Upper lobe of left lung (tissue), 6 donors: Measurements from ENCODE around the gene SIN3A. TPM values are rescaled to one million over a fixed set of nuclear protein-coding genes. Genes with fewer than 3 reads are reported as not detected.
"Not testable (repeated sequence)": the region's sequence is repeated elsewhere in the genome, so short reads cannot be mapped to it uniquely, and the experiment has no call there.

Experiments
- ATAC-seq, 2 donors: fragments of 200-7000 bp; cut with Tn5 transposase; one replicate each; pipeline ENCODE4 v1.9.1; 2022; ENCODE audit warnings: mild to moderate bottlenecking in 2 of 2, moderate library complexity in 2 of 2; ENCODE audit not compliant: low FRiP score in 2 of 2
- DNase-seq, 2 donors: peaks; one replicate each; pipeline ENCODE4 v3.0.0-alpha.2; 2019 to 2020
- H3K27ac ChIP-seq, 4 donors: fragments of 200-600 bp; sonication (generic); one replicate each; pipeline ENCODE4 v1.5.1; 2016 to 2019
- H3K27me3 ChIP-seq, 4 donors: fragments of 200-600 bp; sonication (generic); one replicate each; pipeline ENCODE4 v1.5.1; 2017 to 2019
- H3K36me3 ChIP-seq, 4 donors: fragments of 200-600 bp; sonication (generic); one replicate each; pipeline ENCODE4 v1.5.1; 2016 to 2019
- H3K4me1 ChIP-seq, 4 donors: fragments of 200-600 bp; sonication (generic); one replicate each; pipeline ENCODE4 v1.5.1; 2018 to 2019
- H3K4me3 ChIP-seq, 4 donors: fragments of 200-600 bp; sonication (generic); one replicate each; pipeline ENCODE4 v1.5.1; 2017 to 2019; ENCODE audit warnings: mild to moderate bottlenecking in 2 of 4, moderate library complexity in 1 of 4
- H3K9me3 ChIP-seq, 4 donors: fragments of 200-600 bp; sonication (generic); one replicate each; pipeline ENCODE4 v1.5.1; 2018 to 2019
- CTCF ChIP-seq, 6 experiments: fragments of 450-650 bp in 4 of 6; fragments of 200-600 bp in 2 of 6; sonication (generic) in 2 of 6; IDR thresholded peaks; one replicate each; pipeline ENCODE4 v1.5.1; 2016 to 2019; ENCODE audit warnings: antibody characterized with exemption in 6 of 6
- EP300 ChIP-seq, 4 donors: sonication (generic); formaldehyde crosslinking; IDR thresholded peaks; one replicate each; pipeline ENCODE4 v1.5.1; 2017; ENCODE audit warnings: antibody characterized with exemption in 4 of 4, control low read depth in 2 of 4
- POLR2A ChIP-seq, 4 donors: fragments of 450-650 bp; IDR thresholded peaks; one replicate each; pipeline ENCODE4 v1.5.1; 2016 to 2017; ENCODE audit warnings: antibody characterized with exemption in 4 of 4, mild to moderate bottlenecking in 2 of 4
- POLR2AphosphoS5 ChIP-seq, 2 donors: sonication (generic); formaldehyde crosslinking; IDR thresholded peaks; one replicate each; pipeline ENCODE4 v1.5.1; 2017; ENCODE audit warnings: antibody characterized with exemption in 2 of 2
- WGBS, 2 donors: methylation state at CpG; one replicate each; pipeline ENCODE4 v1.1.5; 2017 to 2018; 5-methylcytosine and 5-hydroxymethylcytosine counted together
- total RNA-seq, 6 donors: library from RNA; depleted of rRNA in 4 of 6; stranded (reverse); fragments of >200 nt in 4 of 6; gene quantifications; one replicate each; pipeline versions ENCODE4 v1.1.0 to v1.2.1, GENCODE V29; 2016 to 2021
- donor health status: DM: no; HTN: no; CAD: no; lungs with moderate emphysema.
- donor health status: DM: no; HTN: yes; CAD: no; lungs with severe emphysema.

Gene SIN3A
- total RNA-seq, 6 donors from 2014 or later, result 28.0 to 105 (median 56.6) TPM

- ATAC-seq, result no peak
- peaks cover 33 to 85% (median 68%) of the 10 kb centered on the region in 4 donors for H3K36me3 ChIP-seq
- 90 to 92% methylated on average over 6 of the region's 6 CpGs for WGBS, 2 donors
- no peaks in the 10 kb centered on the region for H3K27me3 ChIP-seq
- H3K27ac ChIP-seq, result no peak overlapping the region
- H3K4me3 ChIP-seq, result no peak overlapping the region
- H3K4me1 ChIP-seq, result no peaks in the 10 kb centered on the region
- no peak for DNase-seq
- no peaks in the 10 kb centered on the region for H3K9me3 ChIP-seq
- TF ChIP-seq EP300 (IDR thresholded peaks at IDR 0.05), result no peak
- TF ChIP-seq CTCF (IDR thresholded peaks at IDR 0.05), result no peak
- TF ChIP-seq POLR2A (IDR thresholded peaks at IDR 0.05), result no peak
- no peak for TF ChIP-seq POLR2AphosphoS5 (IDR thresholded peaks at IDR 0.05)
Observed at GRCh38 chr15:75410196-75410595, 41.3 kb downstream of the SIN3A start.

- ATAC-seq, result no peak
- no peak for TF ChIP-seq POLR2A (IDR thresholded peaks at IDR 0.05)
- no peak for TF ChIP-seq EP300 (IDR thresholded peaks at IDR 0.05)
- no peak for TF ChIP-seq CTCF (IDR thresholded peaks at IDR 0.05)
- no peak for TF ChIP-seq POLR2AphosphoS5 (IDR thresholded peaks at IDR 0.05)
- WGBS, 2 donors, result 71 to 88% methylated on average over 1 of the region's 1 CpG
- H3K36me3 ChIP-seq, result peaks cover 34 to 99% (median 81%) of the 10 kb centered on the region in 4 donors
- H3K4me3 ChIP-seq, result no peak overlapping the region
- H3K9me3 ChIP-seq, result no peaks in the 10 kb centered on the region
- no peak for DNase-seq
- no peaks in the 10 kb centered on the region for H3K4me1 ChIP-seq
- no peaks in the 10 kb centered on the region for H3K27me3 ChIP-seq
- no peak overlapping the region for H3K27ac ChIP-seq
Observed at GRCh38 chr15:75407083-75407482, 44.4 kb downstream of the SIN3A start.

GRCh38 chr15:75403892-75404291 is 47.6 kb downstream of the SIN3A start:
- H3K9me3 ChIP-seq, result no peaks in the 10 kb centered on the region
- H3K36me3 ChIP-seq, result peaks cover 27 to 99% (median 80%) of the 10 kb centered on the region in 4 donors
- no peaks in the 10 kb centered on the region for H3K4me1 ChIP-seq
- no peak overlapping the region for H3K4me3 ChIP-seq
- 95 to 97% methylated on average over 2 of the region's 2 CpGs for WGBS, 2 donors
- H3K27me3 ChIP-seq, result no peaks in the 10 kb centered on the region
- DNase-seq, result no peak
- no peak for ATAC-seq
- TF ChIP-seq POLR2A (IDR thresholded peaks at IDR 0.05), result no peak
- no peak overlapping the region for H3K27ac ChIP-seq

- TF ChIP-seq EP300 (IDR thresholded peaks at IDR 0.05) (no peak), POLR2A (IDR thresholded peaks at IDR 0.05) (no peak), POLR2AphosphoS5 (IDR thresholded peaks at IDR 0.05) (no peak), CTCF (IDR thresholded peaks at IDR 0.05) (no peak)
- no peaks in the 10 kb centered on the region for H3K27me3 ChIP-seq
- peaks cover 55 to 98% (median 84%) of the 10 kb centered on the region in 4 donors for H3K36me3 ChIP-seq
- DNase-seq (no peak), ATAC-seq (no peak)
- no peak overlapping the region for H3K4me3 ChIP-seq
- H3K27ac ChIP-seq, result no peak overlapping the region
- no peaks in the 10 kb centered on the region for H3K9me3 ChIP-seq
- WGBS, 2 donors, result 87 to 88% methylated on average over 2 of the region's 2 CpGs
- no peaks in the 10 kb centered on the region for H3K4me1 ChIP-seq
Observed at GRCh38 chr15:75397494-75397893, 54.0 kb downstream of the SIN3A start.

GRCh38 chr15:75389791-75390382 is 61.6 kb downstream of the SIN3A start:
- DNase-seq (no peak), ATAC-seq (no peak)
- H3K27ac ChIP-seq, result no peak overlapping the region
- H3K36me3 ChIP-seq, result peaks cover 34 to 98% (median 81%) of the 10 kb centered on the region in 4 donors
- H3K27me3 ChIP-seq, result no peaks in the 10 kb centered on the region
- no peaks in the 10 kb centered on the region for H3K9me3 ChIP-seq
- H3K4me1 ChIP-seq, result no peaks in the 10 kb centered on the region
- no peak for TF ChIP-seq POLR2A (IDR thresholded peaks at IDR 0.05)
- no peak for TF ChIP-seq EP300 (IDR thresholded peaks at IDR 0.05)
- no peak for TF ChIP-seq POLR2AphosphoS5 (IDR thresholded peaks at IDR 0.05)
- no peak for TF ChIP-seq CTCF (IDR thresholded peaks at IDR 0.05)
- 81% methylated on average over 1 of the region's 1 CpG; no CpG with 5 or more reads in 1 of the 2 donors for WGBS, 2 donors
- no peak overlapping the region for H3K4me3 ChIP-seq

GRCh38 chr15:75383986-75384385 is 67.5 kb downstream of the SIN3A start:
- not testable (repeated sequence) for H3K4me3 ChIP-seq, ATAC-seq, H3K27ac ChIP-seq, H3K9me3 ChIP-seq, H3K4me1 ChIP-seq, DNase-seq, H3K27me3 ChIP-seq
- H3K36me3 ChIP-seq, result peaks cover 35 to 98% (median 81%) of the 10 kb centered on the region in 4 donors
- WGBS, 2 donors, result 86 to 91% methylated on average over 5 of the region's 5 CpGs
